Nephron progenitor cell (in vitro differentiated cells): ENCODE data around the gene RND2.
A peak's percentile ranks its signal among the peaks of the same experiment; 100 is the strongest.

Source experiments
- DNase-seq: peaks from one replicate; pipeline ENCODE4 v3.0.0; 2021
- H3K27ac Mint-ChIP-seq: 2 replicates; pipeline ENCODE4 v1.8.0; 2021; ENCODE audit warnings: mild to moderate bottlenecking, moderate library complexity, mixed read lengths
- H3K27me3 Mint-ChIP-seq: 2 replicates; pipeline ENCODE4 v1.8.0; 2021; ENCODE audit warnings: mild to moderate bottlenecking, low read depth, mixed read lengths; ENCODE audit not compliant: poor library complexity
- H3K36me3 Mint-ChIP-seq: 2 replicates; pipeline ENCODE4 v1.8.0; 2021; ENCODE audit warnings: low read depth, mixed read lengths
- H3K4me1 Mint-ChIP-seq: 2 replicates; pipeline ENCODE4 v1.8.0; 2021; ENCODE audit warnings: mixed read lengths
- H3K4me3 Mint-ChIP-seq: 2 replicates; pipeline ENCODE4 v1.8.0; 2021; ENCODE audit warnings: mild to moderate bottlenecking, moderate library complexity, mixed read lengths
- H3K9me3 Mint-ChIP-seq: 2 replicates; pipeline ENCODE4 v1.8.0; 2021; ENCODE audit warnings: mild to moderate bottlenecking, moderate library complexity, mixed read lengths
- CTCF ChIP-seq: fragments of 200-600 bp; sonication (generic); IDR thresholded peaks from 2 replicates; pipeline ENCODE4 v1.5.0; 2021; ENCODE audit warnings: antibody characterized with exemption

The RND2 gene

GRCh38 chr17:43034894-43035293 is 9.9 kb downstream of the RND2 start:
- Mint-ChIP-seq H3K36me3 (no peaks in the 10 kb centered on the region), H3K4me3 (peak overlapping the region; percentile 76), H3K27ac (peak overlapping the region; percentile 98), H3K27me3 (peaks cover 5% of the 10 kb centered on the region), H3K9me3 (no peaks in the 10 kb centered on the region), H3K4me1 (peaks cover 59% of the 10 kb centered on the region)
- no peak for DNase-seq
- no peak for TF ChIP-seq CTCF

GRCh38 chr17:43039646-43040045 is 14.6 kb downstream of the RND2 start:
- no peak overlapping the region for H3K27ac Mint-ChIP-seq
- H3K4me3 Mint-ChIP-seq, result no peak overlapping the region
- no peaks in the 10 kb centered on the region for H3K9me3 Mint-ChIP-seq
- peaks cover 57% of the 10 kb centered on the region for H3K4me1 Mint-ChIP-seq
- no peak for DNase-seq
- H3K36me3 Mint-ChIP-seq, result peaks cover 5% of the 10 kb centered on the region
- H3K27me3 Mint-ChIP-seq, result peaks cover 5% of the 10 kb centered on the region
- no peak for TF ChIP-seq CTCF

GRCh38 chr17:43040655-43041054 is 15.6 kb downstream of the RND2 start:
- H3K36me3 Mint-ChIP-seq, result peaks cover 5% of the 10 kb centered on the region
- peaks cover 47% of the 10 kb centered on the region for H3K4me1 Mint-ChIP-seq
- no peaks in the 10 kb centered on the region for H3K27me3 Mint-ChIP-seq
- no peaks in the 10 kb centered on the region for H3K9me3 Mint-ChIP-seq
- no peak for TF ChIP-seq CTCF
- DNase-seq, result no peak
- H3K4me3 Mint-ChIP-seq, result no peak overlapping the region
- no peak overlapping the region for H3K27ac Mint-ChIP-seq

GRCh38 chr17:43042025-43042628 is 17.1 kb downstream of the RND2 start:
- Mint-ChIP-seq H3K27ac (peak overlapping the region; percentile 83), H3K9me3 (no peaks in the 10 kb centered on the region), H3K27me3 (no peaks in the 10 kb centered on the region), H3K4me1 (peaks cover 36% of the 10 kb centered on the region), H3K4me3 (no peak overlapping the region), H3K36me3 (peaks cover 9% of the 10 kb centered on the region)
- no peak for TF ChIP-seq CTCF
- DNase-seq, result no peak

GRCh38 chr17:43043307-43043706 is 18.3 kb downstream of the RND2 start:
- Mint-ChIP-seq H3K4me3 (no peak overlapping the region), H3K27me3 (no peaks in the 10 kb centered on the region), H3K4me1 (peaks cover 28% of the 10 kb centered on the region), H3K27ac (no peak overlapping the region), H3K36me3 (peaks cover 20% of the 10 kb centered on the region), H3K9me3 (no peaks in the 10 kb centered on the region)
- no peak for TF ChIP-seq CTCF
- no peak for DNase-seq

GRCh38 chr17:43044024-43044423 is 19.0 kb downstream of the RND2 start:
- Mint-ChIP-seq H3K9me3 (no peaks in the 10 kb centered on the region), H3K27me3 (no peaks in the 10 kb centered on the region), H3K4me1 (peaks cover 28% of the 10 kb centered on the region), H3K27ac (no peak overlapping the region), H3K36me3 (peaks cover 24% of the 10 kb centered on the region), H3K4me3 (no peak overlapping the region)
- no peak for DNase-seq
- TF ChIP-seq CTCF, result no peak
